GM21825 (cell line): Measurements from ENCODE around the gene ATG9B.

Source experiments
- ATAC-seq: cut with Tn5 transposase; IDR thresholded peaks from one replicate; pipeline ENCODE4 v1.9.1; 2021; ENCODE audit warnings: mild to moderate bottlenecking, moderate library complexity; ENCODE audit not compliant: unreplicated experiment

The ATG9B gene

GRCh38 chr7:150968056-150968733 is 56.1 kb downstream of the ATG9B start:
- ATAC-seq, result no peak

DNA sequence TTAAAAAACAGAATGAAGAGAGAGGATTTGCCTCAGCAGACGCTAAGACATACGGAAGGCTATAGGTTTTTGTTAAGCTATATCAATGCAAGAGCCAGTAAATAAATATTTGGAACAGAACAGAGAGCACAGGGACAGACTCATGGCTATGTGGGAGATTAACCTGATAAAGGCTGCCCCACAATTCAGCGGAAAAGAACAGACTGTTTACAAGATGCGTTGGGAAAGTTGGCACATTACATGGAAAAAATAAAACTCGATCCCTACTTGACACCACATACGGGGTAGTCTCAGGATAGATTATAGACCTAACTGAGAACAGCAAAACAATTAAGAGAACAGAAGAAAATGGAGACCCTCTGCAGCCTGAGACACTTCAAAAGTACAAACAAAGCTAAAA is 56.9 kb downstream of the ATG9B start:
- no peak for ATAC-seq

- ATAC-seq, result no peak
Observed at GRCh38 chr7:150966002-150966401, 58.3 kb downstream of the ATG9B start.

DNA sequence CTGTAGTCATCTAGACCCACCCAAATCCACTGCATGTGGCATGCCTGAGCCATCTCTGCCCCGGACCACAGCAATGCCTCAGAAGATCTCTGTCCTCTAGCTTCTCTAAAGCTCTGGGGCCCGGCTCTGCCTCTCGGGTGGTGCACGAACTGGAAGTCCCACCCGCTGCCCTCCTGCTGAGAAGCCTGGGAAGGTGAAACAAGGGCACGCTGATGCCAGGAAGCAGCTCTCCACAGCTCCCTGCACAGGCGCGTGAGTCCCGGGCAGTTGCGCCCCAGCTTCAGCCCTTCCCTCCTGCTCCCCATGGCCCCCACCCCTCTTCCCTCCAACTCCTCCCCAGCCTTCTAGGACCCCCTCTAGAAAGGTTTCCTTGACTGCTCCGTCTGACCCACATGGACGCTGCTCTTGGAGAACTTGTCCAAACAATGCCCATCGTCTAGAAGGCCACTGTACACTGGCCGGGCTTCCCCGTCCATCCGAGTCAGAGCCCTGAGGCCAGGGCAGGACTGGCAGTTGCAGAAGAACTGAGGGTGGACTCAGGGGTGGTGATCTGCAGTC is 58.9 kb downstream of the ATG9B start:
- no peak for ATAC-seq
